Osteoblast (primary cell): ENCODE results near the gene FBXL14. TPM values are rescaled to one million over a fixed set of nuclear protein-coding genes. Genes with fewer than 3 reads are reported as not detected.
A peak's percentile ranks its signal among the peaks of the same experiment; 100 is the strongest.
"Not testable (repeated sequence)": the region's sequence is repeated elsewhere in the genome, so short reads cannot be mapped to it uniquely, and the experiment has no call there.

Experiments used
- DNase-seq: peaks from one replicate; pipeline ENCODE4 v3.0.0; 2011; ENCODE audit warnings: low spot score, mixed read lengths; ENCODE audit not compliant: insufficient read length; ENCODE audit errors: missing footprints
- H2AFZ ChIP-seq: 2 replicates; pipeline ENCODE4 v1.6.0; 2011; ENCODE audit warnings: mild to moderate bottlenecking, low read length
- H3K27ac ChIP-seq: 2 replicates; pipeline ENCODE4 v1.5.1; 2011; ENCODE audit warnings: mild to moderate bottlenecking, low read depth, low read length, moderate library complexity
- H3K27me3 ChIP-seq: 2 replicates; pipeline ENCODE4 v1.6.0; 2012; ENCODE audit warnings: mild to moderate bottlenecking, control low read depth, inconsistent platforms, low read length, moderate library complexity; ENCODE audit not compliant: insufficient read depth
- H3K36me3 ChIP-seq: 2 replicates; pipeline ENCODE4 v1.5.1; 2011; ENCODE audit warnings: mild to moderate bottlenecking, low read length, control low read depth, moderate library complexity; ENCODE audit not compliant: insufficient read depth
- H3K4me1 ChIP-seq: 2 replicates; pipeline ENCODE4 v1.5.1; 2011; ENCODE audit warnings: mild to moderate bottlenecking, low read length, control low read depth, moderate library complexity; ENCODE audit not compliant: insufficient read depth
- H3K4me2 ChIP-seq: 2 replicates; pipeline ENCODE4 v1.6.0; 2011; ENCODE audit warnings: mild to moderate bottlenecking, low read length; ENCODE audit not compliant: insufficient read depth
- H3K4me3 ChIP-seq: fragments of 200-600 bp; sonication (generic); 3 replicates; pipeline ENCODE4 v1.5.1; 2012; ENCODE audit warnings: mild to moderate bottlenecking, low read length, inconsistent platforms; ENCODE audit not compliant: insufficient read depth
- H3K79me2 ChIP-seq: 2 replicates; pipeline ENCODE4 v1.6.0; 2012; ENCODE audit warnings: mild to moderate bottlenecking, low read length, control low read depth, inconsistent platforms; ENCODE audit not compliant: insufficient read depth
- H3K9me3 ChIP-seq: 2 replicates; pipeline ENCODE4 v1.5.1; 2011; ENCODE audit warnings: low read depth, low read length, control low read depth
- H4K20me1 ChIP-seq: 2 replicates; pipeline ENCODE4 v1.6.0; 2012; ENCODE audit warnings: mild to moderate bottlenecking, low read length, control low read depth; ENCODE audit not compliant: insufficient read depth
- total RNA-seq: library from RNA; depleted of rRNA; stranded (reverse); fragments of >200 nt; gene quantifications from 2 replicates; pipeline ENCODE4 v1.2.3, GENCODE V29; 2012
- TF ChIP-seq, protein P1 (sequence below): IDR thresholded peaks from 2 replicates; pipeline ENCODE4 v1.5.1; 2011; ENCODE audit warnings: mild to moderate bottlenecking, low read depth, low read length, moderate library complexity; ENCODE audit errors: extremely low read depth

FBXL14 gene
- total RNA-seq, 1 donor: 9.8 TPM

DNA sequence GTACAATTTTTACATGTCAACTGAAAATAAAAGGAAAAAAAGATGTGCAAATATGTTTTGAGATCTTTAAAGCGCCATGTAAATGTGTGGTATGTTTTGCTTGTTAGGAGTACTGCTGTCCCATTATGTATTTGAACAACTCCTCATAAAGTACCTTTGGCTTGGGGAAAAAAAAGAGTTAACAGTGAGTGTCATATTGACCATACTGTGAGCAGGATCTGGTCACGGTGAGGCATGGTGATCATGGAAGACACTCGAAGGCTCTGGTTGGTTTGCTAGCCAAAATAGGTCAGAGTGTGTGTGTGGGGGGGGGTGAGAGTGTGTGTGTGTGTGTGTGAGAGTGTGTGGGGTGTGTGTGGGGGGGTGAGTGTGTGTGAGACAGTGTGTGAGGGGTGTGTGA is 10.1 kb upstream of the FBXL14 start:
- no peak overlapping the region for H2AFZ ChIP-seq
- no peak overlapping the region for H3K4me2 ChIP-seq
- H3K27me3 ChIP-seq: no peaks in the 10 kb centered on the region
- no peak overlapping the region for H3K4me3 ChIP-seq
- H3K4me1 ChIP-seq: peaks cover 55% of the 10 kb centered on the region
- no peak for DNase-seq
- H3K79me2 ChIP-seq: peaks cover 89% of the 10 kb centered on the region
- peaks cover 14% of the 10 kb centered on the region for H4K20me1 ChIP-seq
- no peaks in the 10 kb centered on the region for H3K9me3 ChIP-seq
- no peaks in the 10 kb centered on the region for H3K36me3 ChIP-seq
- peak overlapping the region; percentile 87 for H3K27ac ChIP-seq
- TF ChIP-seq, protein P1, sequence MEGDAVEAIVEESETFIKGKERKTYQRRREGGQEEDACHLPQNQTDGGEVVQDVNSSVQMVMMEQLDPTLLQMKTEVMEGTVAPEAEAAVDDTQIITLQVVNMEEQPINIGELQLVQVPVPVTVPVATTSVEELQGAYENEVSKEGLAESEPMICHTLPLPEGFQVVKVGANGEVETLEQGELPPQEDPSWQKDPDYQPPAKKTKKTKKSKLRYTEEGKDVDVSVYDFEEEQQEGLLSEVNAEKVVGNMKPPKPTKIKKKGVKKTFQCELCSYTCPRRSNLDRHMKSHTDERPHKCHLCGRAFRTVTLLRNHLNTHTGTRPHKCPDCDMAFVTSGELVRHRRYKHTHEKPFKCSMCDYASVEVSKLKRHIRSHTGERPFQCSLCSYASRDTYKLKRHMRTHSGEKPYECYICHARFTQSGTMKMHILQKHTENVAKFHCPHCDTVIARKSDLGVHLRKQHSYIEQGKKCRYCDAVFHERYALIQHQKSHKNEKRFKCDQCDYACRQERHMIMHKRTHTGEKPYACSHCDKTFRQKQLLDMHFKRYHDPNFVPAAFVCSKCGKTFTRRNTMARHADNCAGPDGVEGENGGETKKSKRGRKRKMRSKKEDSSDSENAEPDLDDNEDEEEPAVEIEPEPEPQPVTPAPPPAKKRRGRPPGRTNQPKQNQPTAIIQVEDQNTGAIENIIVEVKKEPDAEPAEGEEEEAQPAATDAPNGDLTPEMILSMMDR: no peak

DNA sequence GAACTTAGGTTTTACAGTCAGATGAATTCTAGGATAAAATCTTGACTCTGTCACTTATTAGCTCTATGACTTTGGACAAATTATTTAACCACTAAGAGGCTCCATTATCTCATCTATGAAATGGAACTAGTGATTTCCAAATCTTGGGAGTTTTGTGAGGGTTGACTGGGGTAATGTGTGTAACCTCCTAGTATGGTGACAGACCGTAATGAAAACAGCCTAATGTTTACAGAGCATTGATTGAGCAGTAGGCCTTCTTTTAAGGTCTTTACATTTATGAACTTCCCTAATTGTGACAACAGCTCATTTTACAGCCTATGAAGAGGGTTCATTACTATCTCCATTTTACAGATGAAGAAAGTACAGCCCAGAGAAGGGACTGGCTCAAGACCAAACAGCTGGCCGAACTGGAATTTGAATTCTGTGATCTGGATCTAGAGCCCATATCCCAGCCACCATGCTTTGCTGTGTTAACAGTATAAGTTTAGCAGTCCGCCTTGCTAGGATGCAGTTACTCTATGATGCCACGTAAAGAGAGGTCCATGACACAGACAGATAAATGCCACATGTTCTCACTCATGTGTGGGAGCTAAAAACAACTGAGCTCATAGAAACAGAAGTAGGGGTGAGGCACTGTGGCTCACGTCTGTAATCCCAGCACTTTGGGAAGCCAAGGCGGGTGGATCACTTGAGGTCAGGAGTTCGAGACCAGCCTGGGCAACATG is 9.1 kb upstream of the FBXL14 start:
- TF ChIP-seq, protein P1: no peak
- Histone ChIP-seq H3K4me1 (peaks cover 50% of the 10 kb centered on the region), H3K27ac (peak overlapping the region; percentile 87), H3K27me3 (no peaks in the 10 kb centered on the region), H3K4me2 (no peak overlapping the region), H3K79me2 (peaks cover 87% of the 10 kb centered on the region), H3K9me3 (no peaks in the 10 kb centered on the region), H4K20me1 (peaks cover 14% of the 10 kb centered on the region), H2AFZ (no peak overlapping the region), H3K36me3 (no peaks in the 10 kb centered on the region), H3K4me3 (no peak overlapping the region)
- no peak for DNase-seq

DNA sequence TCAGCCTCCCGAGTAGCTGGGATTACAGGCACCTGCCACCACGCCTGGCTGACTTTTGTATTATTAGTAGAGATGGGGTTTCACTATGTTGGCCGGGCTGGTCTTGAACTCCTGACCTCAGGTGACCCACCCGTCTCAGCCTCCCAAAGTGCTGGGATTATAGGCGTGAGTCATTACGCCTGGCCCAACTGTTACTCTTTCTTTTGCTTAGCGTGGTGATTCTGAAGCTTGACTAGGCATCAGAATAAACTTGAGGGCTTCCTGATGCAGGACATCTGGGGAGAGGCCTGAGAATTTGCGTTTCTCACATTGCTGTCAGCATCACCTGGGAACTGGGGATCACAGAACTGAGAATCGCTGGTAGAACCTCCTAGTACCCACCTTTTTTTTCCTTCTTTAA is 8.3 kb upstream of the FBXL14 start:
- not testable (repeated sequence) for DNase-seq, H3K9me3 ChIP-seq, H3K4me3 ChIP-seq, H3K36me3 ChIP-seq, H2AFZ ChIP-seq, H3K4me2 ChIP-seq, H3K27me3 ChIP-seq
- peaks cover 87% of the 10 kb centered on the region for H3K79me2 ChIP-seq
- H3K4me1 ChIP-seq: peaks cover 44% of the 10 kb centered on the region
- H4K20me1 ChIP-seq: peaks cover 14% of the 10 kb centered on the region
- H3K27ac ChIP-seq: peak overlapping the region; percentile 87

DNA sequence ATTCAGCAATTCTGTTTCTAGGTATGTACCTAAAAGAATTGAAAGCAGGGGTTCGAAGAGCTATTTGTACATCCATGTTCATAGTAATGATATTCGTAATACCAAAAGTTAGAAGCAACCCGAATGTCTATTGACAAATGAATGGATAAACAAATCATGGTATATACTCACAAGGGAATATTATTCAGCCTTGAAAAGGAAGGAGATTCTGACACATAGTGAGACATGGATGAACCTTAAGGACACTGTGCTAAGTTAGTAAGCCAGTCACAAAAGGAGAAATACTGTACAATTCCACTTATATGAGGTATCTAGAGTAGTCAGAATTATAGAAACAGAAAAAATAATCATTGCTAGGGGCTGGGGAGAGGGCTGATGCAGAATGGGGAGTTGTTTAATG is 4.4 kb upstream of the FBXL14 start:
- no peaks in the 10 kb centered on the region for H3K36me3 ChIP-seq
- no peak for DNase-seq
- H3K27ac ChIP-seq: no peak overlapping the region
- no peaks in the 10 kb centered on the region for H3K9me3 ChIP-seq
- peaks cover 3% of the 10 kb centered on the region for H4K20me1 ChIP-seq
- TF ChIP-seq, protein P1: no peak
- H3K4me3 ChIP-seq: no peak overlapping the region
- no peaks in the 10 kb centered on the region for H3K27me3 ChIP-seq
- peaks cover 34% of the 10 kb centered on the region for H3K4me1 ChIP-seq
- H3K79me2 ChIP-seq: peaks cover 89% of the 10 kb centered on the region
- H2AFZ ChIP-seq: no peak overlapping the region
- no peak overlapping the region for H3K4me2 ChIP-seq
